Hepatocyte (in vitro differentiated cells): ENCODE measurements around the gene DYSF. TPM values are rescaled to one million over a fixed set of nuclear protein-coding genes. Genes with fewer than 3 reads are reported as not detected.

Experiments
- DNase-seq: peaks from one replicate; pipeline ENCODE4 v3.0.0-alpha.2; 2016; ENCODE audit warnings: low spot score
- H2AFZ ChIP-seq: fragments of 200-600 bp; sonication (generic); 2 replicates; pipeline ENCODE4 v1.6.0; 2016; ENCODE audit warnings: antibody characterized with exemption, mild to moderate bottlenecking
- H3K27ac ChIP-seq: fragments of 200-600 bp; sonication (generic); 2 replicates; pipeline ENCODE4 v1.5.1; 2016; ENCODE audit warnings: mild to moderate bottlenecking
- H3K27me3 ChIP-seq: fragments of 200-600 bp; sonication (generic); 2 replicates; pipeline ENCODE4 v1.6.1; 2016
- H3K36me3 ChIP-seq: fragments of 200-600 bp; sonication (generic); replicated peaks from 2 replicates; pipeline ENCODE4 v1.5.1; 2016; ENCODE audit warnings: low read depth; ENCODE audit not compliant: insufficient read depth
- H3K4me1 ChIP-seq: fragments of 200-600 bp; sonication (generic); 2 replicates; pipeline ENCODE4 v1.5.1; 2016; ENCODE audit warnings: mild to moderate bottlenecking, moderate library complexity; ENCODE audit not compliant: insufficient read depth
- H3K4me2 ChIP-seq: fragments of 200-600 bp; sonication (generic); 2 replicates; pipeline ENCODE4 v1.6.0; 2016
- H3K4me3 ChIP-seq: fragments of 200-600 bp; sonication (generic); 2 replicates; pipeline ENCODE4 v1.5.1; 2016; ENCODE audit warnings: mild to moderate bottlenecking
- H3K79me2 ChIP-seq: fragments of 200-600 bp; sonication (generic); 2 replicates; pipeline ENCODE4 v1.6.0; 2017; ENCODE audit warnings: mild to moderate bottlenecking
- H3K9me2 ChIP-seq: fragments of 200-600 bp; sonication (generic); replicated peaks from 2 replicates; pipeline ENCODE4 v1.6.0; 2017; ENCODE audit warnings: mild to moderate bottlenecking; ENCODE audit not compliant: insufficient read depth
- H3K9me3 ChIP-seq: fragments of 200-600 bp; sonication (generic); 2 replicates; pipeline ENCODE4 v1.5.1; 2016; ENCODE audit warnings: low read depth, mild to moderate bottlenecking
- H4K20me1 ChIP-seq: fragments of 200-600 bp; sonication (generic); 2 replicates; pipeline ENCODE4 v1.6.0; 2016; ENCODE audit warnings: mild to moderate bottlenecking; ENCODE audit not compliant: insufficient read depth, poor library complexity, severe bottlenecking
- CTCF ChIP-seq: fragments of 200-600 bp; sonication (generic); IDR thresholded peaks from 2 replicates; pipeline ENCODE4 v1.5.1; 2016; ENCODE audit warnings: antibody characterized with exemption, mild to moderate bottlenecking; ENCODE audit not compliant: poor library complexity
- EZH2 ChIP-seq: fragments of 200-600 bp; sonication (generic); IDR thresholded peaks from 2 replicates; pipeline ENCODE4 v1.6.1; 2016; ENCODE audit warnings: antibody characterized with exemption, mild to moderate bottlenecking, borderline replicate concordance
- EZH2phosphoT487 ChIP-seq: fragments of 200-600 bp; sonication (generic); IDR thresholded peaks from one replicate; pipeline ENCODE4 v1.6.1; 2018; ENCODE audit warnings: antibody characterized with exemption, mild to moderate bottlenecking, low read depth, moderate library complexity; ENCODE audit not compliant: unreplicated experiment, severe bottlenecking
- WGBS: methylation state at CpG from one replicate; pipeline ENCODE4 v1.1.6; 2016; ENCODE audit warnings: low lambda C conversion rate; ENCODE audit errors: missing lambda C conversion rate; 5-methylcytosine and 5-hydroxymethylcytosine counted together
- polyA plus RNA-seq: library from polyadenylated mRNA; unstranded; fragments of >200 nt; fragmentation: Nextera tagmentation; extraction: Ambion mirVana; gene quantifications from 2 replicates; pipeline ENCODE4 v1.2.1, GENCODE V29; 2016
- total RNA-seq: library from RNA; depleted of rRNA; stranded (reverse); fragments of >200 nt; gene quantifications from 2 replicates; pipeline ENCODE4 v1.2.3, GENCODE V29; 2014

Gene DYSF
- total and polyA plus RNA-seq, 2 experiments from 2014 or later, result 0.25 to 0.90 TPM

- Histone ChIP-seq H3K9me3 (no peaks in the 10 kb centered on the region), H3K79me2 (no peaks in the 10 kb centered on the region), H3K4me3 (no peak overlapping the region), H3K9me2 (no peaks in the 10 kb centered on the region), H3K4me2 (no peak overlapping the region), H3K27me3 (no peaks in the 10 kb centered on the region), H3K4me1 (no peaks in the 10 kb centered on the region), H3K36me3 (no peaks in the 10 kb centered on the region), H2AFZ (no peak overlapping the region), H3K27ac (no peak overlapping the region), H4K20me1 (no peaks in the 10 kb centered on the region)
- 100% methylated on average over 2 of the region's 2 CpGs for WGBS
- no peak for DNase-seq
- TF ChIP-seq EZH2 (no peak), CTCF (no peak), EZH2phosphoT487 (no peak)
Observed at GRCh38 chr2:71554706-71555056, 101.3 kb downstream of the DYSF start.

DNA sequence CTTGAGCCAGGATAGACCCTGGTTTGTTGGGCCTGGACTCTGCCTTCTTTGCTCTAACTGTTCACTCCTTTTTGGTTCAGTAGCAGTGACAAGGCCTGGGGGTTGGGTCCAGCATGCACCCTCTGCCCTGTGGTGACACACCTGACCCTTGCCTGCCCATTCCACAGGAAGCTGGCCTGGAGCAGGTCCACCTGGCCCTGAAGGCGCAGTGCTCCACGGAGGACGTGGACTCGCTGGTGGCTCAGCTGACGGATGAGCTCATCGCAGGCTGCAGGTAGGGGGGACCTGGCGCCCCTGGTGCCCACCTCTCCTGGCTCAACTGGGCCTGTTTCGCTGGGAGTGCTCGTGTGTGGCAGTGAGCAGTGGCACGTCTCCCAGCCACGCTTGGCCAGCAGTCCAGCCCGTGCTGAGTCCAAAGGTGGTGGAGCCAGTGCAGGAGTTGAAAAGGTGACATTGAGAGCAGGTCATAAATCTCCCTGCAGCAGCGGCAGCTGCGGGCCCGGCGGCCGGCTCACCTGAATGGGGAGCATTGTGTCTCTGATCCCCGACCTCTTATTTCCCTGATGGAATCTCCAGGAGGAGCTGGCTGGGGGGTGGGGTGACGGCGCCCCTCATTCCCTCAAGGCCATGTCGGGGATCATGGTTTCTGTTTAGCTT, 102.6 kb downstream of the DYSF start:
- Histone ChIP-seq H3K27me3 (no peaks in the 10 kb centered on the region), H3K4me1 (no peaks in the 10 kb centered on the region), H3K4me3 (no peak overlapping the region), H3K9me2 (no peaks in the 10 kb centered on the region), H3K4me2 (no peak overlapping the region), H3K9me3 (no peaks in the 10 kb centered on the region), H2AFZ (no peak overlapping the region), H3K79me2 (no peaks in the 10 kb centered on the region), H3K36me3 (no peaks in the 10 kb centered on the region), H4K20me1 (no peaks in the 10 kb centered on the region), H3K27ac (no peak overlapping the region)
- no peak for TF ChIP-seq EZH2phosphoT487
- TF ChIP-seq EZH2, result no peak
- TF ChIP-seq CTCF, result no peak
- 79% methylated on average over 21 of the region's 21 CpGs for WGBS
- no peak for DNase-seq

DNA sequence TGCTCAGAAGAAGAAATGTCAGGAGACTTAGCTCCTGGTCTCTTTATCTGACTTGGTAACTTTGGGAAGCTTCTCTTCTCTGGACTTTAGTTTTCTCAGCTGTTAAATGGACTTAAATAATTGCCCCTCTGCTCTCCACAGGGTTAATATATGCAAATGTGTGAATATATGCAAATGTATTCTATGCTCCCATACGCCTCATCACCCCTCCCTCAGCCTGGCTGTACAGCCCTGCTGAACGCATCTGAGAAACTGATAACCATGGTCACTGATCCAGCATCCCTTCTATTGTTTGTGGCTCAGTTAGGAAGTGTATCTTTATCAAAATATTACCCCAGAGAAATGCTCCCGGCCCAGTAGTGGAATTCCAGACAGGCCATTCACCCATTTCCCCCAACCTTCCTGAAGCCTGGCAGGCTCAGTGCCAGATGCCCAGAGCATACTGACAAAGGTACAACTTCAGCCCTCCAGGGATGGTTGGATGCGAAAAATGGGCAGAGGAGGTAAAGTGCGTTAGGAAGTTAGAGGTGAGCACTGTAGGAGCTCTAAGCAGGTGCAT, 103.4 kb downstream of the DYSF start:
- H3K79me2 ChIP-seq, result no peaks in the 10 kb centered on the region
- no peak overlapping the region for H3K4me3 ChIP-seq
- no peak overlapping the region for H3K4me2 ChIP-seq
- H3K4me1 ChIP-seq, result no peaks in the 10 kb centered on the region
- no peak overlapping the region for H2AFZ ChIP-seq
- H3K27ac ChIP-seq, result no peak overlapping the region
- TF ChIP-seq EZH2phosphoT487 (no peak), CTCF (no peak), EZH2 (no peak)
- no peaks in the 10 kb centered on the region for H3K9me3 ChIP-seq
- no peaks in the 10 kb centered on the region for H3K36me3 ChIP-seq
- WGBS, result 87% methylated on average over 5 of the region's 5 CpGs
- H4K20me1 ChIP-seq, result no peaks in the 10 kb centered on the region
- no peaks in the 10 kb centered on the region for H3K9me2 ChIP-seq
- H3K27me3 ChIP-seq, result no peaks in the 10 kb centered on the region
- DNase-seq, result no peak
